ENCODE measurements around the gene RHOXF2.

Gene RHOXF2

DNA sequence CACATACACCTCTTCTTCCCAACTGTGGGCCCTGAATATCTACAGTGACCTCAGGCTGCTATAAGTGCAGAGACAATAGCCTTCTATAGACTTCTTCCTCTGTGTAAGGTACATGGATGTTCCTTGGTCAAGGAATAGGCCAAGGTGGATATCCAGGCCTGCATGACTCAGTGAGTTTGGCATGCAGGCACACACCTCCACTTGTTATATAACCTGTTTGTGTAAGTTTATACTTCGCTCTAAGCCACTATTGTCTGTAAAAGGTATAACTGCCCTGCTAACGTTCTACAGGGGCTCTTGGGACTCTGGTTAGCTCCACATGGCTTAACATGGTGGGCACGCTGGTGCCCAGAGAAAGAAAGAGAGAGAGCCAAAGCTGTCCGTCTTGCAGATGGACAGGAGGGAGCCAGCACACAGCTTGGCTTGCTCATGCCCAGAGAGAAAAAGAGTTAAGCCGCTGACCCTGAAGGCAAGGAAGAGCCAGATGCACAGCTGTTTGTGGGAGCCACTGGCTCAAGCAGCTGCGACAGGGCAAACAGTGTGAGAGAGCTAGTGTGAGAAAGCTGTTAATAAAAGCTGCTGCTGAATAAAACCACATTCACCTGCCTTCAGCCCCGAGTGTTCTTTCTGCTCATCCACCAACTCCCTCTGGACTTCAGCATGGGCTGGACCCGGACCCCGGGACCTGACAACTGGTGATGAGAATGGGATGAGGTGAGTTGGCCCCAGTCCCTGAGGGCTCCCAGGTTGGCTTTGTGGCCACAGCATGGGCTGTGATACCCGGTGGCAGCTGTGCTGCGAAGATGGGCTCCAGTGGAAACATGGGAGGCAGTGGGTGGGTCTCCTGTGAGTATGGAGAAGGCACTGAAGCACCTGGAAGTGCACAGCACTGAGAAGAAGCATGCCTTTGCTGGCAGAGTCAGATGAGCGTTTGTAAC is 47.7 kb downstream of the RHOXF2 start:
- DNase-seq: no peak

- no peak for DNase-seq
Observed at GRCh38 chrX:120207009-120207605, 48.7 kb downstream of the RHOXF2 start.

GRCh38 chrX:120213438-120214265 is 55.2 kb downstream of the RHOXF2 start:
- peak; percentile 58 for DNase-seq
